ENCODE data around the gene NME3.
"Not testable (repeated sequence)": the region's sequence is repeated elsewhere in the genome, so short reads cannot be mapped to it uniquely, and the experiment has no call there.

The NME3 gene

GRCh38 chr16:1745900-1746692 lies 25.2 kb downstream of the NME3 start:
- FAIRE-seq: no peak

- no peak for FAIRE-seq
Observed at GRCh38 chr16:1745181-1745899, 26.0 kb downstream of the NME3 start.

- no peak for FAIRE-seq
Observed at GRCh38 chr16:1744338-1744840, 27.0 kb downstream of the NME3 start.

- FAIRE-seq: no peak
Observed at GRCh38 chr16:1743376-1744337, 27.7 kb downstream of the NME3 start.

- FAIRE-seq: no peak
Observed at GRCh38 chr16:1741553-1742165, 29.7 kb downstream of the NME3 start.

GRCh38 chr16:1740781-1741490 lies 30.4 kb downstream of the NME3 start:
- FAIRE-seq: no peak

GRCh38 chr16:1740234-1740633 lies 31.1 kb downstream of the NME3 start:
- FAIRE-seq: no peak

- no peak for FAIRE-seq
Observed at GRCh38 chr16:1734816-1735215, 36.5 kb downstream of the NME3 start.

GRCh38 chr16:1734123-1734522 lies 37.2 kb downstream of the NME3 start:
- no peak for FAIRE-seq

- not testable (repeated sequence) for FAIRE-seq
Observed at GRCh38 chr16:1732551-1732987, 38.8 kb downstream of the NME3 start.

- no peak for FAIRE-seq
Observed at GRCh38 chr16:1732071-1732470, 39.3 kb downstream of the NME3 start.

- FAIRE-seq: no peak
Observed at GRCh38 chr16:1731603-1732002, 39.7 kb downstream of the NME3 start.

- FAIRE-seq: no peak
Observed at GRCh38 chr16:1731073-1731472, 40.3 kb downstream of the NME3 start.

- FAIRE-seq: no peak
Observed at GRCh38 chr16:1729445-1729844, 41.9 kb downstream of the NME3 start.

GRCh38 chr16:1729026-1729425 lies 42.3 kb downstream of the NME3 start:
- FAIRE-seq: no peak

- FAIRE-seq: no peak
Observed at GRCh38 chr16:1727651-1728624, 43.4 kb downstream of the NME3 start.

GRCh38 chr16:1726661-1727502 lies 44.5 kb downstream of the NME3 start:
- FAIRE-seq: no peak

- FAIRE-seq: no peak
Observed at GRCh38 chr16:1724491-1724890, 46.9 kb downstream of the NME3 start.

- FAIRE-seq: no peak
Observed at GRCh38 chr16:1723450-1724147, 47.7 kb downstream of the NME3 start.

Data from TTC549 (cell line).